ENCODE results near the gene RET.

The RET gene

GRCh38 chr10:43044448-43044921 lies 32.4 kb upstream of the RET start:
- TF ChIP-seq CTCF (conservative IDR thresholded peaks at IDR 0.05; ENCODE audit: control insufficient read depth, insufficient read depth, low read depth, low read length) = no peak

GRCh38 chr10:43044961-43045621 lies 31.8 kb upstream of the RET start:
- no peak for TF ChIP-seq CTCF (conservative IDR thresholded peaks at IDR 0.05; ENCODE audit: control insufficient read depth, insufficient read depth, low read depth, low read length)
- no peak overlapping the region for H3K4me3 ChIP-seq (ENCODE audit: control insufficient read depth, low read depth, low read length)
- DNase-seq (ENCODE audit: low read depth) = no peak

More at GRCh38 chr10:43044448-43044921, 32.4 kb upstream of the RET start:
- DNase-seq (ENCODE audit: low read depth) = no peak
- no peak overlapping the region for H3K4me3 ChIP-seq (ENCODE audit: control insufficient read depth, low read depth, low read length)

GRCh38 chr10:43045631-43046287 lies 31.1 kb upstream of the RET start:
- TF ChIP-seq CTCF (conservative IDR thresholded peaks at IDR 0.05; ENCODE audit: control insufficient read depth, insufficient read depth, low read depth, low read length) = no peak
- no peak for DNase-seq (ENCODE audit: low read depth)
- no peak overlapping the region for H3K4me3 ChIP-seq (ENCODE audit: control insufficient read depth, low read depth, low read length)

GRCh38 chr10:43046288-43046991 lies 30.4 kb upstream of the RET start:
- TF ChIP-seq CTCF (conservative IDR thresholded peaks at IDR 0.05; ENCODE audit: control insufficient read depth, insufficient read depth, low read depth, low read length) = no peak
- no peak for DNase-seq (ENCODE audit: low read depth)

GRCh38 chr10:43047288-43047970 lies 29.4 kb upstream of the RET start:
- DNase-seq (ENCODE audit: low read depth) = no peak
- no peak overlapping the region for H3K4me3 ChIP-seq (ENCODE audit: control insufficient read depth, low read depth, low read length)
- no peak for TF ChIP-seq CTCF (conservative IDR thresholded peaks at IDR 0.05; ENCODE audit: control insufficient read depth, insufficient read depth, low read depth, low read length)

More at GRCh38 chr10:43046288-43046991, 30.4 kb upstream of the RET start:
- H3K4me3 ChIP-seq (ENCODE audit: control insufficient read depth, low read depth, low read length) = no peak overlapping the region

GRCh38 chr10:43048301-43049051 lies 28.4 kb upstream of the RET start:
- TF ChIP-seq CTCF (conservative IDR thresholded peaks at IDR 0.05; ENCODE audit: control insufficient read depth, insufficient read depth, low read depth, low read length) = no peak
- H3K4me3 ChIP-seq (ENCODE audit: control insufficient read depth, low read depth, low read length) = no peak overlapping the region
- DNase-seq (ENCODE audit: low read depth) = no peak

All from fibroblast of mammary gland (primary cell).